ENCODE measurements around the gene WDR27. TPM values are rescaled to one million over a fixed set of nuclear protein-coding genes. Genes with fewer than 3 reads are reported as not detected.
A peak's percentile ranks its signal among the peaks of the same experiment; 100 is the strongest.
"Not testable (repeated sequence)": the region's sequence is repeated elsewhere in the genome, so short reads cannot be mapped to it uniquely, and the experiment has no call there.

Gene WDR27
- total RNA-seq, 1 donor from 2014 or later, result 47.6 TPM

- no peak for DNase-seq (ENCODE audit: low spot score)
Observed at GRCh38 chr6:169663468-169663867, 38.4 kb downstream of the WDR27 start.

GRCh38 chr6:169661391-169661756 lies 40.5 kb downstream of the WDR27 start:
- DNase-seq (ENCODE audit: low spot score), result no peak

GRCh38 chr6:169660751-169661390 lies 41.0 kb downstream of the WDR27 start:
- no peak for DNase-seq (ENCODE audit: low spot score)

GRCh38 chr6:169659820-169660610 lies 41.8 kb downstream of the WDR27 start:
- DNase-seq (ENCODE audit: low spot score), result no peak

GRCh38 chr6:169657284-169657610 lies 44.6 kb downstream of the WDR27 start:
- no peak for DNase-seq (ENCODE audit: low spot score)

- DNase-seq (ENCODE audit: low spot score), result no peak
Observed at GRCh38 chr6:169656546-169657283, 45.1 kb downstream of the WDR27 start.

- peak; percentile 76 for DNase-seq (ENCODE audit: low spot score)
Observed at GRCh38 chr6:169654598-169655391, 47.0 kb downstream of the WDR27 start.

- no peak for DNase-seq (ENCODE audit: low spot score)
Observed at GRCh38 chr6:169653691-169654090, 48.1 kb downstream of the WDR27 start.

- DNase-seq (ENCODE audit: low spot score), result no peak
Observed at GRCh38 chr6:169652896-169653295, 48.9 kb downstream of the WDR27 start.

- DNase-seq (ENCODE audit: low spot score), result no peak
Observed at GRCh38 chr6:169651498-169651897, 50.3 kb downstream of the WDR27 start.

GRCh38 chr6:169650959-169651292 lies 50.9 kb downstream of the WDR27 start:
- no peak for DNase-seq (ENCODE audit: low spot score)

- DNase-seq (ENCODE audit: low spot score), result no peak
Observed at GRCh38 chr6:169650241-169650958, 51.4 kb downstream of the WDR27 start.

- DNase-seq (ENCODE audit: low spot score), result no peak
Observed at GRCh38 chr6:169648617-169649016, 53.2 kb downstream of the WDR27 start.

- DNase-seq (ENCODE audit: low spot score), result no peak
Observed at GRCh38 chr6:169648092-169648491, 53.7 kb downstream of the WDR27 start.

GRCh38 chr6:169647637-169648036 lies 54.2 kb downstream of the WDR27 start:
- DNase-seq (ENCODE audit: low spot score), result no peak

- DNase-seq (ENCODE audit: low spot score), result no peak
Observed at GRCh38 chr6:169646906-169647567, 54.8 kb downstream of the WDR27 start.

GRCh38 chr6:169645459-169645858 lies 56.4 kb downstream of the WDR27 start:
- DNase-seq (ENCODE audit: low spot score), result not testable (repeated sequence)

GRCh38 chr6:169643521-169643920 lies 58.3 kb downstream of the WDR27 start:
- no peak for DNase-seq (ENCODE audit: low spot score)

GRCh38 chr6:169642455-169642854 lies 59.4 kb downstream of the WDR27 start:
- DNase-seq (ENCODE audit: low spot score), result no peak

- no peak for DNase-seq (ENCODE audit: low spot score)
Observed at GRCh38 chr6:169641461-169642085, 60.3 kb downstream of the WDR27 start.

Data from mucosa of gallbladder (tissue), 1 donor.